ENCODE data around the gene ARRDC1.
"Not testable (repeated sequence)": the region's sequence is repeated elsewhere in the genome, so short reads cannot be mapped to it uniquely, and the experiment has no call there.

ARRDC1 gene, protein sequence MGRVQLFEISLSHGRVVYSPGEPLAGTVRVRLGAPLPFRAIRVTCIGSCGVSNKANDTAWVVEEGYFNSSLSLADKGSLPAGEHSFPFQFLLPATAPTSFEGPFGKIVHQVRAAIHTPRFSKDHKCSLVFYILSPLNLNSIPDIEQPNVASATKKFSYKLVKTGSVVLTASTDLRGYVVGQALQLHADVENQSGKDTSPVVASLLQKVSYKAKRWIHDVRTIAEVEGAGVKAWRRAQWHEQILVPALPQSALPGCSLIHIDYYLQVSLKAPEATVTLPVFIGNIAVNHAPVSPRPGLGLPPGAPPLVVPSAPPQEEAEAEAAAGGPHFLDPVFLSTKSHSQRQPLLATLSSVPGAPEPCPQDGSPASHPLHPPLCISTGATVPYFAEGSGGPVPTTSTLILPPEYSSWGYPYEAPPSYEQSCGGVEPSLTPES

DNA sequence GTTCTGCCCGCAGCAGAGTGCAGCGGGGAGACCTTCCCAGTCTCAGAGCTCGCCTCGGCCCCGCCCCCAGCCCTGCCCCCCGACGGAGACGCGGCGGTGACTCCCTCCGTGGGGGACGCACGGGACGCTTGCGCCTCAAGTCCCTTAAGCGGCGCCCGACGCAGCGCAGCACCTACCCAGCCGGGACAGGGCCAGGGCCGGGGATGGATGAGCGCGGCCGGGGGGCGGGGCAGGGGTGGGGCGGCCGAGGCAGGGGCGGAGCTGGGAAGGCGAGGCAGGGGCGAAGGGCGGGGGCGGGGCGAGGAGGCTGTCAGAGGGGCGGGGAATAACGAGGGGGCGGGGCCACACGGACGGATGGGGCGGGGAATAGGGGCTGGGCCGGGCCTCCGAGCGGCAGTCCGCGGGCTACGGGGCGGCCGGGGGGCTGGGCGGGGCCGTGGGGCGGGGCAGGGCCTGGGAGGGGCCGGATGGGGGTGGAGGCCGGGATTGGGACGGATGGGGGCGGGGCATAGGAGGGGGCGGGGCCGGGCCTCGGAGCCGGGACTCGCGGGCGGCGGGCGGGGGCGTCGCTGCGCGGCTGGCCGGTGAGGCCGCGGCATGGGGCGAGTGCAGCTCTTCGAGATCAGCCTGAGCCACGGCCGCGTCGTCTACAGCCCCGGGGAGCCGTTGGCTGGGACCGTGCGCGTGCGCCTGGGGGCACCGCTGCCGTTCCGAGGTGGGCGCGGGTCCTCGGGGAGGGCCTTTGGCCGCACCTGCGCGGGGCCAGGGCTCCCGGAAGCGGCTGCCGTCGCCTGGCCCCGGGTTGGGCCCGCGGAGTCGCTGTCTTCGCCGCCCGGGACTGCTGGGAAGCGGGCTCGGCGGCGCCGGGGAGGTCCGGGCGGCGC is at the start of gene ARRDC1:
Gene ARRDC1, plus strand, starts transcription at position 566 of the 884 bp plus-strand sequence. Its CDS starts 32 bp downstream, at position 598.
- peak; percentile 99 for DNase-seq (ENCODE audit: low spot score)

DNA sequence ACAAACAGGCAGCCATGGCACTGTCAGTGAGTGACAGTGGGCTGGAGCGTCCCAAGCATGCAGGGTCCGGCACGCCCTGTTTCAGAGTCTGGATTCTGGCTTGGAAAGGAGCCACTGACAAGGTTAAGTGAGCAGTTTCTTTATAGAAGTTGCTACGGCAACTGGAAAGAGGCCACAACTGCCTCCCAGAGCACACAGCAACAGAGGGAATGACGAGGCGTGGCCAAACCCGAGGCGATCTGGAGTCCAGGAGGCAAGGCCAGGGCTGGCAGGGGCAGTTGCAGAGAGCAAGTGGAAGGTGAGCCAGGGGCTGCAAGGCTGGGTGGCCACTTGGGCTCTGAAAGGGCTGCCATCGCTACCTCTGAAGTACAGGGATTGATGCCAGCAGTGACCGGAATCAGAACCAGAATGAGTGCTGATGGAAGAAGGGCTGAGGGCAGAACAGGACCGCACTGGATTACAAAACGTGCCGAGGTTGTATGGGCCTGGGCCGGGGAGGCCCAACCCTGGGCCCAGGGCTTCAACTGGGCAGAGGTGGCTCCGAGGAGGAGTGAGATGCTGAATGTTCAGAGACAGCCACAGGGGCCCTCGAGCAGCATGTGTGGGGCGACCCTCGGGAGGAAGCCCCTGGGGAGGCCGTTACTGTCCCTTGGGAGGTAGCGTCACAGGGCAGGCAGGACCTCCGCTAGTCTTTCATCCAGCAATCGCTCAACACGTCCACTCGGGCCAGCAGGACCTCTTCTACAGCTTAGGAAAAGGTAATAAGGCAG is 49.2 kb upstream of the ARRDC1 start:
- DNase-seq (ENCODE audit: low spot score): no peak

DNA sequence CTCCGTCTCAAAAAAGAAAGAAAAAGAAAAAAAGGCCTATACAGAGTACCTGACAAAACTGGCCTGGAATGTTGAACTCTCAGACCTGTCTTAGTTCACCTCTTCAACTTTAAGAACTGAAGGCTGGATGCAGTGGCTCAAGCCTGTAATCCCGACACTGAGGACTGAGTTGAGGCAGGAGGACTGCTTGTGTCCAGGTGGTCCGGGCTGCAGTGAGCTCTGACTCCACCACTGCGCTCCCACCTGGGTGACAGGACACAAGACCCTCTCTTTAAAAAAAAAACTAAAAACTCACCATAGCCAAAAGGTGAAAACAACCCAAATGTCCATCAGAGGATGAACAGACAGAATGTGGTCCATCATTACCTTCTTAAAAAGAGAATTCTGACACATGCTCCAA is 47.4 kb upstream of the ARRDC1 start:
- no peak for DNase-seq (ENCODE audit: low spot score)

- DNase-seq (ENCODE audit: low spot score): no peak
Measured at GRCh38 chr9:137564134-137564533, 41.4 kb upstream of the ARRDC1 start.

GRCh38 chr9:137564817-137565411 is 40.6 kb upstream of the ARRDC1 start:
- no peak for DNase-seq (ENCODE audit: low spot score)

DNA sequence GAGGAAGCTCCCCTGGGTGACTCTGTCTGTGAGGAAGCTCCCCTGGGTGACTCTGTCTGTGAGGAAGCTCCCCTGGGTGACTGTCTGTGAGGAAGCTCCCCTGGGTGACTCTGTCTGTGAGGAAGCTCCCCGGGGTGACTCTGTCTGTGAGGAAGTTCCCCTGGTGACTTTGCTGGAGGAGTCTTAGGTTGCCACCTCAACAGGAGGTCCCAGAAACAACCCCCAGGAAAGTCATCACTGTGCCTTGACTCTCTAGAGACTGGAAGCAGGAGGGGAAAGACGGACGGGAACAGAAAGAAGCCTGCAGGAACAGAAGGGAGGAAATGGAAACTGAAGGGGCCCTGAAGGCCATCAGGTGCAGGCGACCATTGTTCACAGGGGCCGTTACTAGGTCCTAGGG is 37.0 kb upstream of the ARRDC1 start:
- not testable (repeated sequence) for DNase-seq (ENCODE audit: low spot score)

- DNase-seq (ENCODE audit: low spot score): no peak
Measured at GRCh38 chr9:137569609-137570203, 35.8 kb upstream of the ARRDC1 start.

DNA sequence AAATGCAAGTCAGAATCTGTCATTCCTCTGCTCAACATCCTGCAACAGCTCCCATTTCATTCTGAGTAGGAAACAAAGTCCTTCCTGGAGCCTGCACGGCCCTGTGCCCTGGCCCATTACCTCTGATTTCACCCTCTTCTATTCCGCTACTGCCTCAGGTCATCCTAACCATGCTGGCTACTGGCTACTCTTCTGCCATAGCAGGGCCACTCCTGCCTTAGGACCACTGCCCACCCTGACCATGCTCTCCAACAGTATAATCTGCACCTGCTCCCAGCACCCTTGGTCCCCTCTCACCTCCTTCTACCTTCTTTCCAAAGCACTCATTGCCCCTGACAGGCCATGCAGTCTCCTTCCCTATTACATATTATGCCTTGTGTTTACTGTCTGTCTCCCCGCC is 34.9 kb upstream of the ARRDC1 start:
- DNase-seq (ENCODE audit: low spot score): no peak

DNA sequence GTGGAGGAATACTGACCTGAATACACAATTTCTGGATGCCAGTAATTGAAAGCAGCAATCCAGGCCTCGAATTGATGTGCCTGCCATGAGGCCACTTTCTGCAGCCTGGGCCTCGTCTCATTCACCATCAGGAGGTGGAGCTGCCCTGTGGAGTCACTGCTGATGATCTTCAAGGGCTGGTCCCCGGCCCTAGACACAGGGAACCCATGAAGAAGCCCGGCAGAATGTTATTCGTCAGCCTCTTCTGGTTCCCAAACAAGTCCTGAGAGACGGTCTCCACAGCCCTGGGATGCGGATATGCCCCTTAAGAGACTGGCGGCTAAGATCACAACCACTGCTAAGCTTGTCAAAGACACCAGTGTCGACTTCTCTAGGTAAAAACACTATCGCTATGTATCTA is 31.3 kb upstream of the ARRDC1 start:
- DNase-seq (ENCODE audit: low spot score): no peak

DNA sequence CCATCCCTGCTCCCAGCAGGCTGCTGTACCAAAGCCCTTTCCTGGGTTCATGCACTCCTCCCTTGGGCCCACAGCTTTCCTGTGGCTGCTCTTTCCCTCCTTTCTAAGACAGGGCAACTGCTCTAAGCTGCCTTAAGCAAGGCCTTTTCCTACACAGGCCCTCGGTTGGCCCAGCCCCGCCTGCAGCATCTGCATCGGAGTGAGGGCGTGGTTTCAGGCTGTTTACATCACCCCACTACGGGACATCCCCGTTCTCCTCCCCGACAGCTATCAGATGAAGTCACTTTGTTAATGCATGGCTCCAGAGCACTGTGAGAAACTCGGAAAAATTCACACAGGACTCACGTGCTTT is 30.1 kb upstream of the ARRDC1 start:
- DNase-seq (ENCODE audit: low spot score): no peak

DNA sequence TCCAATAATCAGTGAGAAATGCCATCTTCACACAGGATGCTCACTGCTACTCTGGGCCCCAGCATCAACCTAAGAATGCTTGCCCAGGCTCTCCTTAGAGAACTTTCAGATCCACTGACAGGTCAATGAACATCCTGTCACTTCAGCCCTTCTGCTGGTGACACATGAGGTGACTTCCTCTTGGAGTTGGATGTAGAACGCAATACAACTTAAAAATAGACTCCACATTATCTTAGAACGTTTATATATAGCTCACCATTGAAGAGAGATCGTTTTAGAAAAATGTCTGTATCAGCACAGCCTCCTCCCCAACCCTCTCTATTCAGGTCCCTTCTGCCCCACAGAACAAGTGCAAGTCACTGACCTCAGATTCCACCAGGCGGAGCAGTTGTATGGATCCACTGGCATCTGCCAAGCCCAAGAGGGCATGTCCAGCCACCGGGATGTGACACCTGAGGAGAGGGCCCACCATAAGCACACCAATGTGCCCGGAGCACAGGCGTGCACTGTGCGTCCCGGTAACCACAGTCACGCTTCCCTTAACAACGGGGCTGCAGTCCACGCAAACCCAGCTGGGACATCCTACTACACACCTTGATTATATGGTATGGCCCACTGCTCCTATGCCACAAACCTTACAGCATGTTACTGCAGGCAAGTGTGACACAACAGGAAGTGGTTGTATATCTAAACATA is 29.6 kb upstream of the ARRDC1 start:
- DNase-seq (ENCODE audit: low spot score): no peak

GRCh38 chr9:137578518-137579258 is 26.8 kb upstream of the ARRDC1 start, which contains the start of gene DPH7:
Gene DPH7, minus strand, starts transcription at chr9:137578925. Its CDS starts 148 bp downstream, at chr9:137578777.
- peak; percentile 99 for DNase-seq (ENCODE audit: low spot score)

- DNase-seq (ENCODE audit: low spot score): no peak
Measured at GRCh38 chr9:137579259-137579604, 26.3 kb upstream of the ARRDC1 start.

GRCh38 chr9:137580209-137580953 is 25.1 kb upstream of the ARRDC1 start:
- no peak for DNase-seq (ENCODE audit: low spot score)

GRCh38 chr9:137580954-137581322 is 24.5 kb upstream of the ARRDC1 start:
- DNase-seq (ENCODE audit: low spot score): no peak

DNA sequence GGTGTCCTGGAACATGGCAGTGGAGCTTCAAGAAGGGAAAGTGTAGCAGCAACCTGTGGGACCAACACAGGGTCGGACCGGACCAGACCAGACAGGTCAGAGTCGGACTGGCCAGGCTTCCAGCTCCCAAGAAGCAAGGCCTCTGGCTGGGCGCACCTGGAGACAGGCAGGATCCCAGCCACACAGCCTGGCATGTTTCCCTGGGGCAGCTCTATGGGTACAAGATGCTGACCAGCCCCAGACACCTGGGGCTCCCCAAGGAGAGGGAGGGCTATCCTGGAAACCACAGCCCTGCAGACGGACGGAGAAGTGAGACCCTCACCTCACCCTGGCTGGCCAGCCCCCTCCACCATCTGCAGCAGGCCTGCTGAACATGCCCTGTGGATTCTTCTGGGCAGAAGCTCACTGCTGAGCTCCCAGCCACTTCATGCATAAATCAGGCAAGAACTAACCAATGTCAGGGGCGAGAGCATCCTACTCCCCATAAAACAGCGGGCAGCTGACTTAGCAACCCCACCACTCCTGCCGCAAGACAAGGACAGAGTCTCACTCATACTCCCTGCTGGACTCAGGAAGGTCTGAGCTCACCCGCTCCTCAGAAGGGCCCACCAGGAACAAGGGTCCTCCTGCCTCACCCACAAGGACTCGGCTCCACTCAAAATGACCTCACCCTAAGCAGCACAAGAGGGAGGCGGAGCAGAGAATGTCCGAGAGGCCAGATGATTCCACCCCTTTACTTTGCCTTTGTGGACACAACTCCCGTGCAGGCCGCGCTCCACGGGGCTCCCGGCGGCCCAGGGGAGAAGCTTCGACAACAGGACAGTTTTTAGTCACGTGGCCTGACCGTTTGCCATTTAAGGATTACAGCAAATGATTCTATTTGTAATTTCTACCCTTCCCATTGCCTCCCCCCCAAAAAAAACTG is 23.9 kb upstream of the ARRDC1 start:
- DNase-seq (ENCODE audit: low spot score): no peak

GRCh38 chr9:137582286-137582860 is 23.1 kb upstream of the ARRDC1 start:
- DNase-seq (ENCODE audit: low spot score): no peak

GRCh38 chr9:137583347-137583746 is 22.1 kb upstream of the ARRDC1 start:
- no peak for DNase-seq (ENCODE audit: low spot score)

All from GM03348 (cell line).